HFFc6 (cell line): ENCODE measurements around the gene PGAP6. TPM values are rescaled to one million over a fixed set of nuclear protein-coding genes. Genes with fewer than 3 reads are reported as not detected.
"Not testable (repeated sequence)": the region's sequence is repeated elsewhere in the genome, so short reads cannot be mapped to it uniquely, and the experiment has no call there.

Source experiments
- DNase-seq: peaks from one replicate; pipeline ENCODE4 v3.0.0-alpha.2; 2018
- H3K27ac Mint-ChIP-seq: 2 replicates; pipeline ENCODE4 v1.8.0; 2020; ENCODE audit warnings: mild to moderate bottlenecking, mixed read lengths
- H3K27me3 Mint-ChIP-seq: 2 replicates; pipeline ENCODE4 v1.8.0; 2021; ENCODE audit warnings: mild to moderate bottlenecking, moderate library complexity, mixed read lengths; ENCODE audit not compliant: insufficient read depth
- H3K36me3 Mint-ChIP-seq: 2 replicates; pipeline ENCODE4 v1.8.0; 2021; ENCODE audit warnings: low read depth, mixed read lengths
- H3K4me1 Mint-ChIP-seq: 2 replicates; pipeline ENCODE4 v1.8.0; 2020; ENCODE audit warnings: low read depth, mixed read lengths
- H3K4me3 Mint-ChIP-seq: 2 replicates; pipeline ENCODE4 v1.8.0; 2020; ENCODE audit warnings: mild to moderate bottlenecking, moderate library complexity, mixed read lengths
- H3K9me3 Mint-ChIP-seq: 2 replicates; pipeline ENCODE4 v1.8.0; 2020; ENCODE audit warnings: mild to moderate bottlenecking, mixed read lengths
- total RNA-seq, 6 experiments: library from RNA; stranded (reverse); fragmentation: NEBNext Ultra II Directional; extraction: Animal tissue kit (Norgen Biotek cat#: 25700); gene quantifications; 2 replicates in 1 of 6; 3 replicates in 5 of 6; pipeline ENCODE4 v1.2.3, GENCODE V29; 2021
- TF ChIP-seq, protein P1 (sequence below): fragments of 200-600 bp; sonication (generic); IDR thresholded peaks from 2 replicates; pipeline ENCODE4 v1.5.0; 2021; ENCODE audit warnings: antibody characterized with exemption, mild to moderate bottlenecking

Gene PGAP6
- total RNA-seq, 6 experiments from 2014 or later: 50.6 to 69.7 (median 59.7) TPM

DNA sequence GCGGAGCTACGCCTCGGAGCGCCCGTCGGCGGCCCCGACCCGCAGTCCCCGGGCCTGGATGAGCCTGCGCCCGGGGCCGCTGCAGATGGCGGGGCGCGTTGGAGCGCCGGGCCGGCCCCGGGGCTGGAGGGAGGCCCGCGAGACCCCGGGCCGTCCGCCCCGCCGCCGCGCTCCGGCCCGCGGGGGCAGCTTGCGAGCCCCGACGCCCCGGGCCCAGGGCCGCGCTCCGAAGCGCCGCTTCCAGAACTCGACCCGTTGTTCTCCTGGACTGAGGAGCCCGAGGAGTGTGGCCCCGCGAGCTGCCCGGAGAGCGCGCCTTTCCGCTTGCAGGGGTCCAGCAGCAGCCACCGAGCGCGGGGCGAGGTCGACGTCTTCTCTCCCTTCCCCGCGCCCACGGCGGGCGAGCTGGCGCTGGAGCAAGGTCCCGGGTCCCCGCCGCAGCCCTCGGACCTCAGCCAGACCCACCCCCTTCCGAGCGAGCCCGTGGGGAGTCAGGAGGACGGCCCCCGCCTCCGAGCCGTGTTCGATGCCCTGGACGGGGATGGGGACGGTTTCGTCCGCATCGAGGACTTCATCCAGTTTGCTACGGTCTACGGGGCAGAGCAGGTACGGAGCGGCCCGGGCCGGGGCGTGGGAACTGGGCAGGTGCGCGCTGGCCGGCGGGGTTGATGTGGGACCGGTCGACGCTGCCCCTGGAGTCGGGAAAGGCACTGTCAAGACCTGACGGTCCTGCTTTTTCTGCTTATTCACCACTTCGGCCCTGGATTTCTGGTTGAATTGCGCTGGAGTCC is 44.5 kb upstream of the PGAP6 start:
- no peak for DNase-seq
- H3K4me3 Mint-ChIP-seq: peak overlapping the region; percentile 87
- H3K27me3 Mint-ChIP-seq: no peaks in the 10 kb centered on the region
- peak overlapping the region; percentile 18 for H3K27ac Mint-ChIP-seq
- H3K36me3 Mint-ChIP-seq: no peaks in the 10 kb centered on the region
- no peaks in the 10 kb centered on the region for H3K9me3 Mint-ChIP-seq
- TF ChIP-seq, protein P1, sequence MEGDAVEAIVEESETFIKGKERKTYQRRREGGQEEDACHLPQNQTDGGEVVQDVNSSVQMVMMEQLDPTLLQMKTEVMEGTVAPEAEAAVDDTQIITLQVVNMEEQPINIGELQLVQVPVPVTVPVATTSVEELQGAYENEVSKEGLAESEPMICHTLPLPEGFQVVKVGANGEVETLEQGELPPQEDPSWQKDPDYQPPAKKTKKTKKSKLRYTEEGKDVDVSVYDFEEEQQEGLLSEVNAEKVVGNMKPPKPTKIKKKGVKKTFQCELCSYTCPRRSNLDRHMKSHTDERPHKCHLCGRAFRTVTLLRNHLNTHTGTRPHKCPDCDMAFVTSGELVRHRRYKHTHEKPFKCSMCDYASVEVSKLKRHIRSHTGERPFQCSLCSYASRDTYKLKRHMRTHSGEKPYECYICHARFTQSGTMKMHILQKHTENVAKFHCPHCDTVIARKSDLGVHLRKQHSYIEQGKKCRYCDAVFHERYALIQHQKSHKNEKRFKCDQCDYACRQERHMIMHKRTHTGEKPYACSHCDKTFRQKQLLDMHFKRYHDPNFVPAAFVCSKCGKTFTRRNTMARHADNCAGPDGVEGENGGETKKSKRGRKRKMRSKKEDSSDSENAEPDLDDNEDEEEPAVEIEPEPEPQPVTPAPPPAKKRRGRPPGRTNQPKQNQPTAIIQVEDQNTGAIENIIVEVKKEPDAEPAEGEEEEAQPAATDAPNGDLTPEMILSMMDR: no peak
- H3K4me1 Mint-ChIP-seq: peaks cover 38% of the 10 kb centered on the region

- Mint-ChIP-seq H3K27ac (no peak overlapping the region), H3K36me3 (no peaks in the 10 kb centered on the region), H3K4me1 (peaks cover 38% of the 10 kb centered on the region), H3K27me3 (no peaks in the 10 kb centered on the region), H3K9me3 (no peaks in the 10 kb centered on the region), H3K4me3 (peak overlapping the region; percentile 84; the same call in 1 of the 2 replicates)
- DNase-seq: no peak
- TF ChIP-seq, protein P1: no peak
Observed at GRCh38 chr16:425740-426114, 43.9 kb upstream of the PGAP6 start.

DNA sequence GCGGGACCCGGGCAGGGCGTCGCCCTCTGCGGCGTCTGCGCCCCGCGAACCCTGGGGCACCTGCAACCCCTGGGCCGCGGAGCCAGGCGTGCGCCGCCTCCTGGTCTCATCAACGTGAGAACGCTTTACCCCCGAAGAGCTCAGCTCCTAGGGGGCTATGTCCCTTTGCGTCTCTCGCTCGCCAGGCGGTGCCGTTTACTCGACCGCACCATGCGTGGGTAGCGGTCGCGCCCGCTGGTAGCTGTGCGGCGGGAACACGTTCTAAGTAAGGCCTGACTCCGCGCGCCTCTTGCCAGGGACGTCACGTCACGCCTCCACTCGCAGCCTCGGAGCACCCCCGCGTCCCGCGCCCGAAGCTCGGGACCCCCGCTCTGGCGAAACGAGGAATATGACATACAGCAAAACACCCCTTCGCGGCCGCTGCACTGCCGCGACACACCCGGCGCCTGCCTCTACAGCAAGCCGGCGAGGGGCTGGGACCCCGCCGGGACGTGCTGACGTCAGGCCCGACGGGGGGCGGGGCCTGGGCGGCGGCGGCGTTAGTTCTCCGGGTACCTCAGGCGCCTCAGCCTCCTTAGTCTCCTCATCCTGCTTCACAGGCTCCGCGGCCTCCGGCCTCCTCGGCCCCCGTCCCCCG is 43.4 kb upstream of the PGAP6 start, which contains the start of gene RAB11FIP3:
Gene RAB11FIP3, plus strand, starts transcription at position 568 of the 637 bp plus-strand sequence. CDS start 358 bp downstream, outside the sequence.
- peak; percentile 26 for DNase-seq
- Mint-ChIP-seq H3K27ac (peak within 1 kb of the TSS; percentile 96), H3K36me3 (no peaks in the 10 kb centered on the region), H3K27me3 (no peaks in the 10 kb centered on the region), H3K4me1 (peaks cover 38% of the 10 kb centered on the region), H3K4me3 (peak within 1 kb of the TSS; percentile 87), H3K9me3 (no peaks in the 10 kb centered on the region)
- TF ChIP-seq, protein P1: peak; percentile 56

DNA sequence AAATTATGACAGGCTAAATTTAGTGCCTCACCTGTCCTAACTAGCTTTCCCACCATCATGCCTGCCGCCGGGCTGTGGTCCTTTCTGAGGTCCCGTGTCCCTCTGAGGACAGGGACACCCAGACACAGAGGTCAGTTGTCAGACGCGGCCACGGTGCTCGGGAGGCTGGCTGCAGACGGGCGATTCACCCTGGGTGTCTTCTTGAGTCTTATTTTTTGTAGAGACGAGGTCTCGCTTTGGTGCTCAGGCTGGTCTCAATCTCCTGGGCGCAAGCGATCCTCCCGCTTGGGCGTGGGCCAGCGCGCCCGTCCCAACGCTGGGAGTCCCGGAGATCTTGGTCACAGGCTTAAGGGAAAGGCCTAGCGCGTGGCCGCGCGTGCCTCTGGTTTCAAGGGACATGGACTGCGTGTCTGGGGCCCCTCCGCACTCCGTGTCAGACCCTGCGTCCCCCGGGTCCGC is 42.9 kb upstream of the PGAP6 start:
- TF ChIP-seq, protein P1: no peak
- Mint-ChIP-seq H3K36me3 (no peaks in the 10 kb centered on the region), H3K27ac (peak overlapping the region; percentile 96), H3K9me3 (no peaks in the 10 kb centered on the region), H3K4me3 (peak overlapping the region; percentile 84), H3K27me3 (0 out of 2 replicates have a peak, but pooled peaks cover under 1% of the 10 kb centered on the region), H3K4me1 (peaks cover 38% of the 10 kb centered on the region)
- peak; percentile 23 for DNase-seq

DNA sequence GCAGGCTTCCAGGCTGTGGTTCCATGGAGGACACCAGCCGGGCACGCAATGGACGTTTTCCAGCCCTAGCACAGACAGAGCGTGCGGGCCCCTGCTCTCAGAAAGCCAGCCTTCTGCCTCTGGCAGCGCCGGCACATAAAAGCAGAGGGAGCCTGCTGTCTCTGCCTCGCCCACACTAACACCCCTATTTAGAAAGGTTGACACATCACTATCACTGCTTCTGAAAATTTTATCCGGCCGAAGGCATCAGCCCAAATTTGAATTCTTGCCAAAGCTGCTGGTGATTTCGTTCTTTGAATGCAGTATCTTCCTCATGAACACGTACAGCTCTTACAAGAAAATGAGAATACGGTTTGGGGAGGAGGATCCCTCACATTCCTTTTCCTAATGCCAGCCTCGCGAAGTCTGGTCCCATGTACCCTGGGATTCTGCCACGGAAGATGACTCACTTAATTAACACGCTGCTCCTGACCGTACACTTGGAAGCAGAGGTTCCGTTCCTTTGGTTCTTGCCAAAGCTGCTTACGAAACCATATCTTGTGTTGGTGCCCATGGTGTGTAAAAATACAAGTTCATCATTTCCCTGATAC is 42.4 kb upstream of the PGAP6 start:
- Mint-ChIP-seq H3K36me3 (no peaks in the 10 kb centered on the region), H3K27me3 (0 out of 2 replicates have a peak, but pooled peaks cover 2% of the 10 kb centered on the region), H3K4me3 (peak overlapping the region; percentile 84), H3K27ac (peak overlapping the region; percentile 96), H3K4me1 (peaks cover 38% of the 10 kb centered on the region), H3K9me3 (no peaks in the 10 kb centered on the region)
- TF ChIP-seq, protein P1: no peak
- DNase-seq: peak; percentile 98

DNA sequence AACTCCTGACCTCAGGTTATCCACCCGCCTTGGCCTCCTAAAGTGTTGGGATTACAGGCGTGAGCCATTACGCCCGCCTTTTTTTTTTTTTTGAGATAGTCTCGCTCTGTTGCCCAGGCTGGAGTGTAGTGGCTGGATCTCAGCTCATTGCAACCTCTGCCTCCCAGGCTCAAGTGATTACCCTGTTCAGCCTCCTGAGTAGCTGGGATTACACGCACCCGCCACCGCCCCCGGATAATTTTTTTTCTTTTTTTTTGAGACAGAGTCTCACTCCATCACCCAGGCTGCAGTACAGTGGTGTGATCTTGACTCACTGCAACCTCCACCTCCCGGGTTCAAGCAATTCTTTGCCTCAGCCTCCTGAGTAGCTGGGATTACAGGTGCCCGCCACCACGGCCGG is 40.4 kb upstream of the PGAP6 start:
- peaks cover 21% of the 10 kb centered on the region for H3K4me1 Mint-ChIP-seq
- DNase-seq, H3K4me3 Mint-ChIP-seq, H3K9me3 Mint-ChIP-seq, H3K36me3 Mint-ChIP-seq, H3K27me3 Mint-ChIP-seq, H3K27ac Mint-ChIP-seq: not testable (repeated sequence)

GRCh38 chr16:415170-415498 is 33.4 kb upstream of the PGAP6 start:
- DNase-seq, H3K36me3 Mint-ChIP-seq: not testable (repeated sequence)

More at GRCh38 chr16:415170-415498, 33.4 kb upstream of the PGAP6 start:
- not testable (repeated sequence) for H3K4me1 Mint-ChIP-seq, H3K9me3 Mint-ChIP-seq, H3K27ac Mint-ChIP-seq, H3K4me3 Mint-ChIP-seq, H3K27me3 Mint-ChIP-seq
